ENCODE results near the gene XRCC5. TPM values are rescaled to one million over a fixed set of nuclear protein-coding genes. Genes with fewer than 3 reads are reported as not detected.

The XRCC5 gene
- total and polyA plus RNA-seq, 10 donors: 63.5 to 252 (median 179) TPM

DNA sequence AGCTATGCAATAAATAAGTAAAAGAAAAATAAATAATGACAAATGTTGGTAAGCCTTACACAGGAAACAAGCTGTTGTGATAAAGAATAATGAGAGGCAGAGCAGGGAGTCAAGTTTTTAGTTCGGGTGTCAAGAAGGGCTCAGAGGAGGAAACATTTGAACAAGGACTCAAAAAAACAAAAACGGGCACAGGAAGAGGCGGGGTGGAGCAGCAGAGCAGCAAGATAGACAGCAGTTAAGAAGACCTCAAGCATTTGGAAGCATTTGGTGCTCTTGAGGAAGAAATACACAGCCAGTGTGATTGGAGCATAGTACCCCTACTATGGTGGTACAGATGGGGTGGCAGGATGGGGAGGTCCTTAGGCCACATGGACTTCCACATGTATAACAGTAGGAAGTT lies 24.6 kb upstream of the XRCC5 start:
- no peak for DNase-seq
- peaks cover 17 to 66% (median 49%) of the 10 kb centered on the region in 6 donors for H3K4me1 ChIP-seq
- no peak overlapping the region for H3K4me3 ChIP-seq
- WGBS, 5 donors: 26 to 35% (median 26%) methylated on average over 3 of the region's 3 CpGs
- H3K27ac ChIP-seq: peak overlapping the region in 7 of 8 donors; percentile 10 to 85 (median 57)
- intact Hi-C loops (cut with DNase I; ENCODE audit: low total_unique reads): no loop called here
- H3K9me3 ChIP-seq: no peaks in the 10 kb centered on the region
- TF ChIP-seq POLR2AphosphoS5 (IDR thresholded peaks at IDR 0.05) (no peak), POLR2A (IDR thresholded peaks at IDR 0.05) (no peak)
- TF ChIP-seq, protein P1, sequence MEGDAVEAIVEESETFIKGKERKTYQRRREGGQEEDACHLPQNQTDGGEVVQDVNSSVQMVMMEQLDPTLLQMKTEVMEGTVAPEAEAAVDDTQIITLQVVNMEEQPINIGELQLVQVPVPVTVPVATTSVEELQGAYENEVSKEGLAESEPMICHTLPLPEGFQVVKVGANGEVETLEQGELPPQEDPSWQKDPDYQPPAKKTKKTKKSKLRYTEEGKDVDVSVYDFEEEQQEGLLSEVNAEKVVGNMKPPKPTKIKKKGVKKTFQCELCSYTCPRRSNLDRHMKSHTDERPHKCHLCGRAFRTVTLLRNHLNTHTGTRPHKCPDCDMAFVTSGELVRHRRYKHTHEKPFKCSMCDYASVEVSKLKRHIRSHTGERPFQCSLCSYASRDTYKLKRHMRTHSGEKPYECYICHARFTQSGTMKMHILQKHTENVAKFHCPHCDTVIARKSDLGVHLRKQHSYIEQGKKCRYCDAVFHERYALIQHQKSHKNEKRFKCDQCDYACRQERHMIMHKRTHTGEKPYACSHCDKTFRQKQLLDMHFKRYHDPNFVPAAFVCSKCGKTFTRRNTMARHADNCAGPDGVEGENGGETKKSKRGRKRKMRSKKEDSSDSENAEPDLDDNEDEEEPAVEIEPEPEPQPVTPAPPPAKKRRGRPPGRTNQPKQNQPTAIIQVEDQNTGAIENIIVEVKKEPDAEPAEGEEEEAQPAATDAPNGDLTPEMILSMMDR (IDR thresholded peaks at IDR 0.05 in 8 of 11, conservative IDR thresholded peaks at IDR 0.05 in 3 of 11): no peak
- no peaks in the 10 kb centered on the region for H3K36me3 ChIP-seq
- H3K27me3 ChIP-seq (replicated peaks in 1 of 7): no peaks in the 10 kb centered on the region

DNA sequence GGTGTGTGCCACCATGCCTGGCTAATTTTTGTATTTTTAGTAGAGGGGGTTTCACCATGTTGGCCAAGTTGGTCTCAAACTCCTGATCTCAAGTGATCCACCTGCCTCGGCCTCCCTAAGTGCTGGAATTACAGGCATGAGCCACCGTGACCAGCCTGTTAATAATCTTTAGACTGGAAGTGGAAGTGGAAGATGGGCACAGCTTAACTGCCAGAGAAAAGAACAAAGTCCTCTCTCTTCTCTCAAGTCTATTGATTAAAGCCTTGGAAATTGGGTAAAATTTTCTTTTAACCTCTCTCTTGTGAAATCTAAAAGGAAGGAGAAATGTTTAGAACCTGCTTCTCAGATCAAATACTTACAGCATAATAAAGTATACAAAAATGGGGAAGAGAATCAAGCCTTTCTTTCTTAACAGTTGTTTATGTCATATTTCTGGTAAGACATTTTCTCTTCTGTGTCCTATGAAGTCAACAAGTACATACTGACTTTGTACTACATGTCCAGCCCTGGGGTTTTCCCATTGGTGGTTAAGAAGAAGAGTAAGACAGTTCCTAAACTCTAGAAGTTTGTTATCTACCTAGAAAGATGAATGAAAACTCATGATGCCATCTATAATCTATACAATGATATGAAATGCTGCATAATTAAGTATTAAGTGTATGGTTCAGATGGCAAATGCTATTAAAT lies 22.8 kb upstream of the XRCC5 start:
- Histone ChIP-seq H3K36me3 (no peaks in the 10 kb centered on the region), H3K4me1 (peaks cover 14 to 48% (median 36%) of the 10 kb centered on the region in 6 donors), H3K9me3 (no peaks in the 10 kb centered on the region), H3K27me3 (replicated peaks in 1 of 7) (no peaks in the 10 kb centered on the region), H3K4me3 (no peak overlapping the region), H3K27ac (peak overlapping the region in 1 of 8 donors; percentile 22)
- intact Hi-C loops (cut with DNase I; ENCODE audit: low total_unique reads): no loop called here
- no peak for DNase-seq
- 92 to 100% (median 95%) methylated on average over 2 of the region's 2 CpGs for WGBS, 5 donors
- TF ChIP-seq POLR2A (IDR thresholded peaks at IDR 0.05) (no peak), POLR2AphosphoS5 (IDR thresholded peaks at IDR 0.05) (no peak)
- TF ChIP-seq, protein P1 (IDR thresholded peaks at IDR 0.05 in 8 of 11, conservative IDR thresholded peaks at IDR 0.05 in 3 of 11): no peak

DNA sequence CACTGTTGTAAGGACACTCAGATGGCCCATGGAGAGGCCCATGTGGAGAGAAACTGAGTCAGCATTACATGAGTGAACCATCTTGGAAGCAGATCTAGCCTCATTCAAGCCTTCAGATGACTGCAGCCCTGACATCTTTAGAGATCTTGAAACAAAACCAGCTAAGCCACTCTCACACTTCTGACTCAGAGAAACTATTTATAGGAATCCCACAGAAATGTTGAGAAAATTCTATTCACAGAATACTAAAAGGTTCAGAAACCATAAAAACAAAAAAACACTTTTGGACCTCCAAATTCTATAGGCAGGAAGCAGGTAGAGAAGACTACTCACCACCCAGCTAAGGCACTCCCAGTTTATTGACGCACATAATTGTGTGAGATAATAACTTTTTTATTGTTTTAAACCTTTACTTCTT lies 18.8 kb upstream of the XRCC5 start:
- intact Hi-C loops (cut with DNase I; ENCODE audit: low total_unique reads): no loop called here
- no peaks in the 10 kb centered on the region for H3K27me3 ChIP-seq (replicated peaks in 1 of 7)
- H3K27ac ChIP-seq: no peak overlapping the region
- no peaks in the 10 kb centered on the region for H3K36me3 ChIP-seq
- TF ChIP-seq POLR2AphosphoS5 (IDR thresholded peaks at IDR 0.05) (no peak), POLR2A (IDR thresholded peaks at IDR 0.05) (no peak)
- TF ChIP-seq, protein P1 (IDR thresholded peaks at IDR 0.05 in 8 of 11, conservative IDR thresholded peaks at IDR 0.05 in 3 of 11): no peak
- 93 to 98% (median 95%) methylated on average over 1 of the region's 1 CpG for WGBS, 5 donors
- H3K4me1 ChIP-seq: peaks cover 0 to 9% (median under 1%) of the 10 kb centered on the region in 6 donors
- DNase-seq: no peak
- H3K4me3 ChIP-seq: no peak overlapping the region
- H3K9me3 ChIP-seq: no peaks in the 10 kb centered on the region

DNA sequence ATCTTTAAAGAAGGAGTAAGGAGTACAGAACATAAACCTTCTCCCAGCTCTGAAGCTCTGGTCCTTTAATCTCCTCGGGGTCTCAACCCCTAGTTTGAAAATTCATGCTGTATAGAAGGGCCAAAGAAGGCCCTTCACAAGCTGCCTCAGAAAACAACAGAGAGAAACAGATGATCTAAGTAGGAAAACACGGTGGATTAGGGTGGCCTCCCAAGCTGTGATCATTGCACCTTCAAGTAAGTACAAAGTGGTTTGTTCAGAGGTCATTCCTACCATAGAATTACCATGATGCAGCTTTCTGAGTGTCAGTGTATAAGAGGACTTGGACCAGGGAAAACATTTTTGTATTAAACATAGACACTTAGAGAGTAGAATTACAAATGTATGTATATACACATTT lies 16.5 kb upstream of the XRCC5 start:
- Histone ChIP-seq H3K9me3 (no peaks in the 10 kb centered on the region), H3K27ac (no peak overlapping the region), H3K27me3 (replicated peaks in 1 of 7) (no peaks in the 10 kb centered on the region), H3K4me1 (no peaks in the 10 kb centered on the region), H3K36me3 (peaks cover 0 to 7% (median 0%) of the 10 kb centered on the region in 6 donors), H3K4me3 (no peak overlapping the region)
- no peak for DNase-seq
- intact Hi-C loops (cut with DNase I; ENCODE audit: low total_unique reads): no loop called here
- TF ChIP-seq POLR2A (IDR thresholded peaks at IDR 0.05) (no peak), POLR2AphosphoS5 (IDR thresholded peaks at IDR 0.05) (no peak)
- TF ChIP-seq, protein P1 (IDR thresholded peaks at IDR 0.05 in 8 of 11, conservative IDR thresholded peaks at IDR 0.05 in 3 of 11): no peak
- 80 to 87% (median 84%) methylated on average over 2 of the region's 2 CpGs for WGBS, 5 donors
